H9 (cell line): ENCODE results near the gene PPP2R3C. TPM values are rescaled to one million over a fixed set of nuclear protein-coding genes. Genes with fewer than 3 reads are reported as not detected.

ENCODE experiments used
- DNase-seq: peaks from one replicate; pipeline ENCODE4 v3.0.0-alpha.2; 2017
- H2AFZ ChIP-seq: one replicate; pipeline ENCODE4 v1.6.1; 2013; ENCODE audit warnings: mild to moderate bottlenecking, low read length, control low read depth, moderate library complexity
- H2AK5ac ChIP-seq: 2 replicates; pipeline ENCODE4 v1.6.1; 2013; ENCODE audit warnings: low read length, control low read depth, mixed read lengths; ENCODE audit not compliant: insufficient read length
- H2BK120ac ChIP-seq: one replicate; pipeline ENCODE4 v1.6.1; 2013; ENCODE audit warnings: low read depth, mild to moderate bottlenecking, low read length, control low read depth, inconsistent platforms; ENCODE audit not compliant: poor library complexity, severe bottlenecking
- H2BK12ac ChIP-seq: 2 replicates; pipeline ENCODE4 v1.6.1; 2013; ENCODE audit warnings: low read length, control low read depth, mixed read lengths, low read depth; ENCODE audit not compliant: insufficient read length
- H2BK15ac ChIP-seq: 2 replicates; pipeline ENCODE4 v1.6.1; 2013; ENCODE audit warnings: low read depth, low read length, control low read depth
- H2BK20ac ChIP-seq: one replicate; pipeline ENCODE4 v1.6.1; 2013; ENCODE audit warnings: low read depth, mild to moderate bottlenecking, low read length, control low read depth, inconsistent platforms; ENCODE audit not compliant: poor library complexity, severe bottlenecking
- H2BK5ac ChIP-seq: 2 replicates; pipeline ENCODE4 v1.6.1; 2013; ENCODE audit warnings: low read length, control low read depth, mixed read lengths; ENCODE audit not compliant: insufficient read length
- H3K14ac ChIP-seq: 2 replicates; pipeline ENCODE4 v1.6.1; 2013; ENCODE audit warnings: low read length, control low read depth; ENCODE audit not compliant: insufficient read depth
- H3K18ac ChIP-seq: 2 replicates; pipeline ENCODE4 v1.6.1; 2013; ENCODE audit warnings: low read depth, mild to moderate bottlenecking, mixed read lengths, low read length, control low read depth; ENCODE audit not compliant: insufficient read length
- H3K23ac ChIP-seq: 2 replicates; pipeline ENCODE4 v1.6.1; 2013; ENCODE audit warnings: low read length, control low read depth, mixed read lengths, low read depth; ENCODE audit not compliant: insufficient read length
- H3K23me2 ChIP-seq: 2 replicates; pipeline ENCODE4 v1.6.1; 2013; ENCODE audit warnings: low read depth, mild to moderate bottlenecking, mixed read lengths, low read length, control low read depth; ENCODE audit not compliant: insufficient read length, poor library complexity, severe bottlenecking
- H3K27ac ChIP-seq: 2 replicates; pipeline ENCODE4 v1.5.1; 2013; ENCODE audit warnings: low read length, control low read depth, mixed read lengths, low read depth; ENCODE audit not compliant: insufficient read length
- H3K27me3 ChIP-seq: 2 replicates; pipeline ENCODE4 v1.6.1; 2013; ENCODE audit warnings: low read length, control low read depth, inconsistent platforms; ENCODE audit not compliant: insufficient read depth
- H3K4ac ChIP-seq: 2 replicates; pipeline ENCODE4 v1.6.1; 2013; ENCODE audit warnings: low read depth, mild to moderate bottlenecking, control low read depth, inconsistent platforms, low read length, moderate library complexity
- H3K4me1 ChIP-seq: 2 replicates; pipeline ENCODE4 v1.6.1; 2013; ENCODE audit warnings: low read length, control low read depth, inconsistent platforms; ENCODE audit not compliant: insufficient read depth
- H3K4me2 ChIP-seq: 2 replicates; pipeline ENCODE4 v1.6.1; 2013; ENCODE audit warnings: low read length, control low read depth, mixed read lengths; ENCODE audit not compliant: insufficient read length, insufficient read depth
- H3K56ac ChIP-seq: 2 replicates; pipeline ENCODE4 v1.6.1; 2013; ENCODE audit warnings: low read depth, mild to moderate bottlenecking, mixed read lengths, low read length, control low read depth; ENCODE audit not compliant: insufficient read length
- H3K79me1 ChIP-seq: 2 replicates; pipeline ENCODE4 v1.6.1; 2013; ENCODE audit warnings: low read depth, mild to moderate bottlenecking, moderate library complexity, low read length, control low read depth, inconsistent platforms; ENCODE audit not compliant: insufficient read depth, poor library complexity, severe bottlenecking
- H3K79me2 ChIP-seq: 2 replicates; pipeline ENCODE4 v1.6.1; 2013; ENCODE audit warnings: low read length, control low read depth, inconsistent platforms; ENCODE audit not compliant: insufficient read depth
- H3K9ac ChIP-seq: 2 replicates; pipeline ENCODE4 v1.6.1; 2013; ENCODE audit warnings: low read length, control low read depth, mixed read lengths; ENCODE audit not compliant: insufficient read length; ENCODE audit errors: extremely low read depth
- H3K9me3 ChIP-seq: one replicate; pipeline ENCODE4 v1.6.1; 2013; ENCODE audit warnings: low read depth, low read length, inconsistent platforms; ENCODE audit not compliant: control insufficient read depth
- H3T11ph ChIP-seq: one replicate; pipeline ENCODE4 v1.6.1; 2013; ENCODE audit warnings: mild to moderate bottlenecking, low read length, control low read depth, inconsistent platforms
- H4K20me1 ChIP-seq: one replicate; pipeline ENCODE4 v1.6.1; 2013; ENCODE audit not compliant: control insufficient read depth, insufficient read length, insufficient read depth
- H4K5ac ChIP-seq: 2 replicates; pipeline ENCODE4 v1.6.1; 2013; ENCODE audit warnings: low read depth, mild to moderate bottlenecking, mixed read lengths, low read length, control low read depth; ENCODE audit not compliant: insufficient read length
- H4K8ac ChIP-seq: replicated peaks from 2 replicates; pipeline ENCODE4 v1.6.1; 2013; ENCODE audit warnings: low read length, control low read depth, mixed read lengths, low read depth; ENCODE audit not compliant: insufficient read length
- H4K91ac ChIP-seq: 2 replicates; pipeline ENCODE4 v1.6.1; 2013; ENCODE audit warnings: low read depth, mild to moderate bottlenecking, moderate library complexity, mixed read lengths, low read length, control low read depth; ENCODE audit not compliant: insufficient read length
- H3K27ac Mint-ChIP-seq, 3 experiments: 2 replicates in 2 of 3; 3 replicates in 1 of 3; pipeline ENCODE4 v1.8.0; 2020 to 2021; ENCODE audit warnings: mixed read lengths in 3 of 3, mild to moderate bottlenecking in 1 of 3, moderate library complexity in 1 of 3
- H3K27me3 Mint-ChIP-seq: 2 replicates; pipeline ENCODE4 v1.8.0; 2021; ENCODE audit warnings: low read depth, mild to moderate bottlenecking, moderate library complexity, mixed read lengths
- H3K36me3 Mint-ChIP-seq, 3 experiments: 2 replicates in 2 of 3; 3 replicates in 1 of 3; pipeline ENCODE4 v1.8.0; 2020 to 2021; ENCODE audit warnings: low read depth in 3 of 3, mixed read lengths in 3 of 3; ENCODE audit not compliant: insufficient read depth in 1 of 3
- H3K4me1 Mint-ChIP-seq, 2 experiments: 2 replicates each; pipeline ENCODE4 v1.8.0; 2020; ENCODE audit warnings: mixed read lengths in 2 of 2
- H3K4me3 Mint-ChIP-seq, 2 experiments: 2 replicates in 1 of 2; 3 replicates in 1 of 2; pipeline ENCODE4 v1.8.0; 2020 to 2021; ENCODE audit warnings: mild to moderate bottlenecking in 2 of 2, mixed read lengths in 2 of 2, moderate library complexity in 1 of 2
- H3K9me3 Mint-ChIP-seq, 2 experiments: 2 replicates in 1 of 2; 3 replicates in 1 of 2; pipeline ENCODE4 v1.8.0; 2020; ENCODE audit warnings: mild to moderate bottlenecking in 2 of 2, mixed read lengths in 2 of 2, moderate library complexity in 1 of 2
- WGBS: extraction: QIAGEN DNeasy Blood & Tissue Kit; methylation state at CpG from one replicate; pipeline ENCODE4 v1.1.7; 2013; ENCODE audit warnings: missing lambda C conversion rate, low lambda C conversion rate, mixed read lengths; ENCODE audit not compliant: insufficient read length; ENCODE audit errors: extremely low coverage; 5-methylcytosine and 5-hydroxymethylcytosine counted together
- total RNA-seq: library from RNA; stranded (reverse); gene quantifications from 2 replicates; pipeline ENCODE4 v1.2.1, GENCODE V29; 2021
- TF ChIP-seq, protein P1 (sequence below): fragments of 200-600 bp; sonication (generic); conservative IDR thresholded peaks from 3 replicates; pipeline ENCODE4 v1.8.0; 2021; ENCODE audit warnings: antibody characterized with exemption, mild to moderate bottlenecking

The PPP2R3C gene
- total RNA-seq, 1 experiment from 2014 or later, result 51.1 TPM

DNA sequence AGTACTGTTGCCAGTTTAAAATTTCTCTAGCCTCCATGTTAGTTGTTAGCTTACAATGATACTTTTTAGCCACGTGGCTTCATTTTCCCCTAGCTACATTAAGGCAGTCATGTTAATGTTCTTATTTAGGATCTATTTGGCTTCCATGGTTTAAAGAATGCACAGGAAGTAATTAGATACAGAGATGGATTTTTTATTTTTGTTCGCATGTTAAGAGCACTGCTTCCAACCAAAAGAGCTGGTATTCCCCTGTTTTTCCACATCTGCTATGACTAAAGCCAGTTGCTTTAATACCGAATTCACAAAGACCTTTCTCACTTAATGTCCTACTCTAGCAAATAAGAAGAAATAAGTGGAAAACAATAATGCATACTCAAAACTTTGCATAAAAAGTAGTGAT lies 45.7 kb upstream of the PPP2R3C start:
- Histone ChIP-seq H3K18ac (no peak overlapping the region), H3K56ac (no peak overlapping the region), H3T11ph (no peak overlapping the region), H3K27ac (no peak overlapping the region), H3K9ac (no peak overlapping the region), H3K23me2 (no peaks in the 10 kb centered on the region), H3K79me2 (no peaks in the 10 kb centered on the region), H4K8ac (no peak overlapping the region), H4K20me1 (no peaks in the 10 kb centered on the region), H2AFZ (no peak overlapping the region), H3K9me3 (no peaks in the 10 kb centered on the region), H3K14ac (no peak overlapping the region), H2BK20ac (no peak overlapping the region), H3K23ac (no peak overlapping the region), H3K79me1 (no peaks in the 10 kb centered on the region), H2BK5ac (no peak overlapping the region), H3K4me2 (no peak overlapping the region), H3K4me1 (no peaks in the 10 kb centered on the region), H3K4ac (no peak overlapping the region), H4K91ac (no peak overlapping the region), H2BK120ac (no peak overlapping the region), H4K5ac (no peak overlapping the region), H2BK15ac (no peak overlapping the region), H2AK5ac (no peak overlapping the region), H3K27me3 (no peaks in the 10 kb centered on the region), H2BK12ac (no peak overlapping the region)
- Mint-ChIP-seq H3K36me3 (peaks cover 5 to 20% (median 10%) of the 10 kb centered on the region in 3 experiments; a peak in 6 of 7 replicates), H3K4me3 (no peak overlapping the region), H3K9me3 (no peaks in the 10 kb centered on the region; a peak in 1 of 5 replicates), H3K27ac (no peak overlapping the region), H3K27me3 (no peaks in the 10 kb centered on the region), H3K4me1 (no peaks in the 10 kb centered on the region)
- no CpG with 5 or more reads among the region's 3 CpGs for WGBS
- DNase-seq, result no peak
- TF ChIP-seq, protein P1, sequence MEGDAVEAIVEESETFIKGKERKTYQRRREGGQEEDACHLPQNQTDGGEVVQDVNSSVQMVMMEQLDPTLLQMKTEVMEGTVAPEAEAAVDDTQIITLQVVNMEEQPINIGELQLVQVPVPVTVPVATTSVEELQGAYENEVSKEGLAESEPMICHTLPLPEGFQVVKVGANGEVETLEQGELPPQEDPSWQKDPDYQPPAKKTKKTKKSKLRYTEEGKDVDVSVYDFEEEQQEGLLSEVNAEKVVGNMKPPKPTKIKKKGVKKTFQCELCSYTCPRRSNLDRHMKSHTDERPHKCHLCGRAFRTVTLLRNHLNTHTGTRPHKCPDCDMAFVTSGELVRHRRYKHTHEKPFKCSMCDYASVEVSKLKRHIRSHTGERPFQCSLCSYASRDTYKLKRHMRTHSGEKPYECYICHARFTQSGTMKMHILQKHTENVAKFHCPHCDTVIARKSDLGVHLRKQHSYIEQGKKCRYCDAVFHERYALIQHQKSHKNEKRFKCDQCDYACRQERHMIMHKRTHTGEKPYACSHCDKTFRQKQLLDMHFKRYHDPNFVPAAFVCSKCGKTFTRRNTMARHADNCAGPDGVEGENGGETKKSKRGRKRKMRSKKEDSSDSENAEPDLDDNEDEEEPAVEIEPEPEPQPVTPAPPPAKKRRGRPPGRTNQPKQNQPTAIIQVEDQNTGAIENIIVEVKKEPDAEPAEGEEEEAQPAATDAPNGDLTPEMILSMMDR, result no peak
